HG02642 (cell line): ENCODE results near the gene CCDC27.
"Not testable (repeated sequence)": the region's sequence is repeated elsewhere in the genome, so short reads cannot be mapped to it uniquely, and the experiment has no call there.

Source experiments
- ATAC-seq: cut with Tn5 transposase; IDR thresholded peaks from one replicate; pipeline ENCODE4 v1.9.1; 2021; ENCODE audit warnings: mild to moderate bottlenecking; ENCODE audit not compliant: unreplicated experiment, poor library complexity

Gene CCDC27

GRCh38 chr1:3735027-3735681, 17.1 kb upstream of the CCDC27 start:
- no peak for ATAC-seq

GRCh38 chr1:3735688-3736087, 16.6 kb upstream of the CCDC27 start:
- ATAC-seq = no peak

DNA sequence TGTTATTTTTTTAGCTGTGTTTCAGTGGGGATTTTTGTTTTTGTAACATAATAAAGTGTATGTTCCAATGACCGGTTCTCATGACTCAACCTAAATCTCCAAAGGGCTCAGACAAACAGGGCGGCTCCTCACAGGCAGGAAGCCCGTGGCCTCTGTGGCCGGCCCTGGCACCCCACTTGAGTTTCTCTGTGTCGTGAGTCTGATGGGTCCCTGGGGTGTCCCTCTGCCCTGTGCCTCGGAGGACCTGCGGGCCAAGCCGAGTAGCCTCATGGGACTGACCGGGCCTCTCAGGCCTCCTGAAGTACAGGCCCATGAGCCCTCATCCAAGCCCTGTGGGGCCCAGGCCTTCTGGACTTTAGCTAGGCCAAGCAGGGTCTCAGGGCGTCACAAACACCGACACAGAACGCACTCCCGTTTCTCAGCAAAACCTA, 16.1 kb upstream of the CCDC27 start:
- ATAC-seq = no peak

DNA sequence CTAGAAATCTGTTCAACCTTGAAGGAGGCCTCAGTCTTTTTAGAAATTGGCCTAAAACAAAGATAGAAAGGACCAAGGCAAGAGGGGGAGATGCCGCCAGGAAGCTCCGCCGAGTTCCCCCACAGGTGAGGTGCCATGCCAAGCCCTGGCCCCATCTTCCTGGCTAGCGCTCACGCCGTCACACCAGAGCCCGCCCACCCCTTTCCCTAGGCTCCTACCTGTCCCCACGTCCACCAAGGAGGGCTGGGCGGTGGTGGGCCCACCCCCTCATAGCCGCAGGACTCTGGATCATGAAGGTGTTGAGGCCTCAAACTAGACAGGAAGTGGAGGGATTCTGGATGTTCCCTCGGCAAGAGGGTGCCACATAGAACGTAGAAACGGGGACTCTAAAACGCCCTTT, 15.5 kb upstream of the CCDC27 start:
- no peak for ATAC-seq

GRCh38 chr1:3738943-3739342, 13.3 kb upstream of the CCDC27 start:
- no peak for ATAC-seq

GRCh38 chr1:3740042-3740441, 12.2 kb upstream of the CCDC27 start:
- no peak for ATAC-seq

DNA sequence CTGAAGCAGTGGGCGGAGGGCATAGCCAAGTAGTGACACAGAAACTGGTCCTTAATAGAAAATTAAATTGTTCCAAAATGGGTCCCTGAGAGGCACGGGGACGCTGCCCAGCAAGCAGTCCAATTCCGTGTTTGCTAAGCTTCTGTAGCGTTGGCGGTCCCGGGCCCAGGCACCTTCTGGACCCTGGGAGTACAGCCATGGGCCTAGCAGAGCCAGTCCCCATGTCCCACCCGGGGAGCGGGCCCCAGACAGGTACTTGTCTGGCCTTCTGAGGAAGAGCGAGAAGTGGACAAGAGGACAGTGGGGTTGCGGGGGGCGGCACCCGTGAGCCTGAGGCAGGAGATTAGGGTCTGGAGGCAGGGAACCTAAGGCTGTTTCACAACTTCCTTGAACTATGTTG, 11.5 kb upstream of the CCDC27 start:
- no peak for ATAC-seq

- ATAC-seq = no peak
Observed at GRCh38 chr1:3741566-3742438, 10.4 kb upstream of the CCDC27 start.

DNA sequence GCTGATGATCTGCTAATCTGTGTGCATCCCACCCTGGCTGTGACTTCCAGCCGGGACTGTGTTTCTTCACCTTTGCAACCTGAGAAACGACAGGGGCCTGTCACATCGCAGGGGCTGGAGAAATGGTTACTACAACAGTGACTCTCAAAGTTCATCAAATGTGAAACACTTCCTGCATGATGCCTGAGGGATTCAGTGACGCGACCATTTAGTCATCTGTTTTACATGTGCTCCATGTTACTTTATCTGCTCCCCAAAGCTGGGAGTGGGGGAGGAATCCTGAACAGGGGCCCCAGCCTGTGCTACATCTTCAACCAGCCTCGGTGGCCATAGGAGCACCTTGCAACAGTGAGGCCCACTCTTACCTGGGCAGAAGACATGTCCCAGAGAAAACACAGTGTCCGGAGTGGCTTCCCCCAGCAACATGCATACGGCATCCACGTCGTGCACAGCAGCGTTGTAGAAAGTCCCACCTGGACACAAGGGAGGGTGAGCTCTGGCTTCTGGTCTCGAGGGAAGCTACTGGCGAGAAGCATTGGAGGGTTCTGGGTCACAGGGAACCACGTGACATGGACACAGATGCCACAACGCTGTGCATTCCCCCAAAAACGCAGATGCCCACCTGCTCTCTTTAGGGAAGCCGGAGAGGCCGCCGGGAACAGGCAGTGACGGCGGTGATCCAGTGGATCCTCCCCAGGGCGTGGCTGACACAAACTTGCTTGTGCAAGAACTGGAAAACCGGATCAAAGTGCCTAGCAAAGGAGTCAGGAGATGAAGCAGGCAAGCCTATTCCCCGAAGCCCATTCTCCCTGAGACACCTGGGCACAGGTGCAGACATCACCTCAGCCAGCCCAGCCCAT, 9.6 kb upstream of the CCDC27 start:
- no peak for ATAC-seq

- no peak for ATAC-seq
Observed at GRCh38 chr1:3743421-3743820, 8.8 kb upstream of the CCDC27 start.

DNA sequence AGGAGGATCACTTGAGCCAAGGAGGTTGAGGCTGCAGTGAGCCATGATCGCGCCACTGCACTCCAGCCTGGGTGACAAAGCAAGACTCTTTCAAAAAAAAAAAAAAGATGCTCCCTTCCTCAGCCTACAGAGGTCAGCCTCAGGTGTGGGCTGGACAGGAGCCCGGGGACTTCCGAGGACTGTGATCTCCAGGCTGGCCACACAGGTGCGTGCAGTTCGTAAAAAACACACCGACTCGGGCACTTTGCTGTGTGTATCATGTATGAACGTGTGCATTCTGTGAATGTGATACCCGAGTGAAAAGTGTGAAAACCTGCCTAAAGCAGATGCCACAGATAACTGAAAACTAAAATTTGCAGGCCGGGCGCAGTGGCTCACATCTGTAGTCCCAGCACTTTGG, 8.4 kb upstream of the CCDC27 start:
- no peak for ATAC-seq

DNA sequence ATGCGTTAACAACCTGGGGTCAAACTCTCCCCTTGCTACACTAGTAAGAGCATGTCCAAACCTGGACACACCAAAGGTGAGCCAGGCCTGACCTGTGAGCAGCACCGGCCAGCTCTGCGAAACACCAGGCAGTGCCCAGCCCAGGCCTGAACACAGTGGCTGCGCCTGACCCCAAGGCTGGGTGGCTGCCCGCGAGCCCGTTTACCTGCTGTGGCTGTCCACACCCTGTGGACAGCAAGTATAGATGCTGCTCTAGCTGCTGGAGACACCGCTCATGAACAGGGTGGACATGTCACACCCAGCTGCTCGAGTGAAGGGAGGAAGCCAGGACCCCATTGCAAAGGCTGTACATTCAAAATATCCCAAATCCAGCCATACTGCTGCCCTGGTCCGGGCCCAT, 7.6 kb upstream of the CCDC27 start:
- no peak for ATAC-seq

DNA sequence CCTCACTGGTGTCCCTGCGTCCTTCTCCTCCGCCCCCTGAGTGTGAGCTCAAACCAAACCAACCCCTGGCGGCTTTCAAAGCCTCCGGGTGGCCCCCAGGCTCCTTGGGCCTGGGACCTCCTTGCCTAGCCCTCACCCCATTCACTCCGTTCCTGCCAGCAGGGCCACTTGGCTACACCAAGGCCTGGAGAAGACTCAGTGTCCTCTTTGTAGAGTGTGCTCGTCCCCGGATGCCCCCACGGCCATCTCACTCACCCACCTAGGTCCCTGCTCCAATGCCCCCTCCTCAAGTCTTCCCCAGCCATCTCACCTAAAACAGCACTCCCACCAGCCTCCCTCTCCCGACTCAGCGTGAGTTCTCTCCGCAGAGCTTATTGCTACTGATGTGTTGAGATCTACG, 7.2 kb upstream of the CCDC27 start:
- no peak for ATAC-seq

DNA sequence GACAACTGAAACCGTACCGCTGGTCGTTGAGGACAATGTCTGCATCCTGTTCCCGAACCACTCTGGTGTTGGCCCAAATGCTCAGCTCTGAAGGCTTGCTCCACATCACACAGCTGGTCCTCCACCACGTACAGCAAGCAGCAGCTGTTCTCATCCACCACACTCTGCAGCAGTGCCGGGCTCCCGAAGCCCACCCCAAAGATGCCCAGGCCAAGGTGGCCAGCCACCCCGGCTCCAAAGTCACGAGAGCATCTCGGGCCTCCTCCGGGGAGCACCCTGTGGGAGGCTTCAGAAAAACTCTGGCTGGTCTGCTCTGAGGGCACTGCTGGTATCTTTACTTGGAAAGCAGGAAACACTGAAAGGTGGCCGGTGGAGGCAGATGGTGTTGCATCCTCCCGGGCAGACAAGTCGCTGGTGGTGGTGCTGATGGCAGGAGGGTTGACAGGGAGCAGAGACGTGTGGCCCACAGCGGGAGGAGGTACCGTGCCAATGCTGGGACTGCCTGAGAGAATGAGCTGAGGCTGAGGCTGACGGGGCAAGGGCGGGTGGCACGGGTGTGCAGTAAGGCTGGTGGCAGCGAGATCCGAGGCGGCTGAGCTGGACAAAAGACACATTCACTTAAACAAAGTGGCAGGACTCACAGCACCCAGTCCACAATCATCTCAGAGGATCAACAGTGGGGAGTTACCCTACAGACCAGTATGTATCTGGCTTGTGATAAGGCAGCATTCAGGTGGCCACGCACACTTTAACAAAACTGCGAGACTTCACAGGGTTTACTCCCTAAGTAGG, 6.5 kb upstream of the CCDC27 start:
- no peak for ATAC-seq

GRCh38 chr1:3746389-3746829, 5.8 kb upstream of the CCDC27 start:
- no peak for ATAC-seq

DNA sequence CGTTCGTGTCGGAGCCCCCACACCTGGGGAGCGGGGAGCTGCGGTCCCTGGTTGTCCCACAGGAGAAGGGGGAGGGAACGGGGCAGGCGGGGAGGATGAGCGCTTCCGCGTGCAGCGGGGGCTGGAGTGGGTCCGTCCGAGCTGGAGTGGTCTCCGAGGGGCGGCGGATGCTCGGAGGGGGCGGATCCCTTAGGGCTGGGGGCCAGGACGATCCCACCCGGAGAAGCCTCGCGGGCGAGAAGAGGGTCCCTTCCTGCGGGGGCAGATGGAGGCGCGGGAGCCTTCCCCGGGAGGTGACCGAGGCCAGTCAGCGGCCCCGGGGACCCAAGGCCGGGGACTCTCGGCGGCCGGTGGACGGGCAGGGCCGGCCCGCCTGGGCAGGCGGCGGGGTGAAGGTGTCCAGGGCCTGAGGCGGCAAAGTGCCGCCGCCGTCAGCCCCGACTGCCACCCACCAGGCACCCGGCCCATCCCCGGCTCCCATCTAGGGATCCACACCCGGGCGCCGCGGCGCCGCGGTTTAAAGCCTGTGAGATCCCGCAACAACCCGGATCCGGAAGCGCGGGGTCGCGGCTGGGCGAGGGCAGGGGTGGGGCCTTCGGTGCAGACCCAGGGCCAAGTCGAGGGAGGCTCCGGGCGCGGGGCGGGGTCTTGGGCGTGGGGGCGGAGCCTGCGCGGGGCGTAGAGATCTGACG, 5.3 kb upstream of the CCDC27 start:
- no peak for ATAC-seq

DNA sequence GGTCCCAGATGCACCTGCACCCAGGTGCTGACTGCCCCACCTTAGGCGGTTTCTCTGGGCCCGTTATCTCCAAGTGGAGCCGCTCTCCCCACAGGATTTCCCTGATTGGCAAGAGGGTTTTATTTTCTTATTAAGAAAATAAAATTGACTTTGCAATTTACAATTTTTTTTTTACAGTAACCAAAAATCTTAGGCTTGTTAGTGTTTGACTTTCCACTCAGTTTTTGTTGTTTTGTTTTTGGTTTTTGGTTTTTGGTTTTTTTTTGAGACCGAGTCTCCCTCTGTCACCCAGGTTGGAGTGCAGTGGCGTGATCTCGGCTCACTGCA, 4.8 kb upstream of the CCDC27 start:
- ATAC-seq = no peak

- ATAC-seq = no peak
Observed at GRCh38 chr1:3747903-3748302, 4.3 kb upstream of the CCDC27 start.

DNA sequence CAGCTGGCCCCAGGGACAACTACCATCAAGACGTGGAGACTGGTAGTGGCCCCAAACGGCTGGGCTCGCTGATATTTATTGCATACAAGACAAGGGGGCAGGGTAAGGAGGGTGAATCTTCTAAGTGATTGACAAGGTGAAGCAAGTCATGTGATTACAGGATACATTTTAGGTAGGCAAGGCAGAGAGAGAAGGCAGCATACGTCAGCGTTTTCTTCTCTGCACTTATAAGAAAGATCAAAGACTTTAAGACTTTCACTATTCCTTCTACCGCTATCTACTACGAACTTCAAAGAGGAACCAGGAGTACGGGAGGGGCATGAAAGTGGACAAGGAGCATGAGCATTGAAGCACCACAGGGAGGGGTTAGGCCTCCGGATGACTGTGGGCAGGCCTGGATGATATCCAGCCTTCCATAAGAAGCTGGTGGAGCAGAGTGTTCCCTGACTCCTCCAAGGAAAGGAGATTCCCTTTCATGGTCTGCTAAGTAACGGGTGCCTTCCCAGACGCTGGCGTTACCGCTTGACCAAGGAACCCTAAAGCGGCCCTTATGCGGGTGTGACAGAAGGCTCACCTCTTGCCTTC, 3.8 kb upstream of the CCDC27 start:
- ATAC-seq = not testable (repeated sequence)
